ENCODE results near the gene MYRIP.

DNA sequence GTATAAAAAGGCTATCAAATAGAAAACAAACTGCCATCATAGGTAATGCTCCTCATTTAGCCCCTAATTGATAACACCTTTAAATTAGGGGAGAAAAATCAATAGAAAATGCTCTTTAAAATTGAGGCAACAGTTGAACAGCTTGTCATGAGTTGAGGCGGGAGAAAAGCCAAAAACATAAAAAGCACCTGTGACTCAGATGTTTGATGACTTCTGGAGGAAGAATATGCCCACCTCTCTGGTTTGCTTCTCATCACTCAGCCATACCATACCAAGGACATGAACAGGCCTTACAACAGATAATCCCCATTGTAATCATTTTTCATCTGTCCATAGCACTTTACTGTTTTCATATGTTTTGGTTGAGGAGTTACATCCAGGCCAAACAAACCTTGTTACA lies 246.0 kb downstream of the MYRIP start:
- TF ChIP-seq, protein P1, sequence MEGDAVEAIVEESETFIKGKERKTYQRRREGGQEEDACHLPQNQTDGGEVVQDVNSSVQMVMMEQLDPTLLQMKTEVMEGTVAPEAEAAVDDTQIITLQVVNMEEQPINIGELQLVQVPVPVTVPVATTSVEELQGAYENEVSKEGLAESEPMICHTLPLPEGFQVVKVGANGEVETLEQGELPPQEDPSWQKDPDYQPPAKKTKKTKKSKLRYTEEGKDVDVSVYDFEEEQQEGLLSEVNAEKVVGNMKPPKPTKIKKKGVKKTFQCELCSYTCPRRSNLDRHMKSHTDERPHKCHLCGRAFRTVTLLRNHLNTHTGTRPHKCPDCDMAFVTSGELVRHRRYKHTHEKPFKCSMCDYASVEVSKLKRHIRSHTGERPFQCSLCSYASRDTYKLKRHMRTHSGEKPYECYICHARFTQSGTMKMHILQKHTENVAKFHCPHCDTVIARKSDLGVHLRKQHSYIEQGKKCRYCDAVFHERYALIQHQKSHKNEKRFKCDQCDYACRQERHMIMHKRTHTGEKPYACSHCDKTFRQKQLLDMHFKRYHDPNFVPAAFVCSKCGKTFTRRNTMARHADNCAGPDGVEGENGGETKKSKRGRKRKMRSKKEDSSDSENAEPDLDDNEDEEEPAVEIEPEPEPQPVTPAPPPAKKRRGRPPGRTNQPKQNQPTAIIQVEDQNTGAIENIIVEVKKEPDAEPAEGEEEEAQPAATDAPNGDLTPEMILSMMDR (IDR thresholded peaks at IDR 0.05; ENCODE audit: low read depth, low read length) = no peak
- no peak for TF ChIP-seq EZH2phosphoT487 (IDR thresholded peaks at IDR 0.05; ENCODE audit: low read depth)

All from OCI-LY3 (cell line).